Pancreas (tissue), 10 donors: ENCODE results near the gene ARHGEF7. TPM values are rescaled to one million over a fixed set of nuclear protein-coding genes. Genes with fewer than 3 reads are reported as not detected.
A peak's percentile ranks its signal among the peaks of the same experiment; 100 is the strongest.

Experiments used
- ATAC-seq, 4 donors: fragments of 200-7000 bp; cut with Tn5 transposase; one replicate each; pipeline versions ENCODE4 v1.8.0 to v1.9.1; 2020; ENCODE audit warnings: mild to moderate bottlenecking in 4 of 4, moderate library complexity in 4 of 4
- DNase-seq, 6 donors: peaks; one replicate each; pipeline ENCODE4 v3.0.0-alpha.2; 2020
- FAIRE-seq: peaks from 2 replicates; lab custom pipeline; 2012; peaks lifted over from hg19 to GRCh38; lab: Jason Lieb, UNC
- H3K27ac ChIP-seq, 4 donors: fragments of 200-600 bp; sonication (generic); 1 replicate in 3 of 4; 2 replicates in 1 of 4; pipeline versions ENCODE4 v1.5.0 to v1.8.0; 2020
- H3K27me3 ChIP-seq, 4 donors: fragments of 200-600 bp; one replicate each; pipeline ENCODE4 v1.8.0; 2021
- H3K36me3 ChIP-seq, 3 donors: fragments of 200-600 bp; sonication (generic) in 1 of 3; one replicate each; pipeline versions ENCODE4 v1.5.0 to v1.8.0; 2020 to 2021
- H3K4me1 ChIP-seq, 3 donors: fragments of 200-600 bp; one replicate each; pipeline ENCODE4 v1.8.0; 2021
- H3K4me3 ChIP-seq, 4 donors: fragments of 200-600 bp; sonication (generic) in 2 of 4; one replicate each; pipeline versions ENCODE4 v1.5.0 to v1.8.0; 2020 to 2021
- H3K9me3 ChIP-seq, 4 donors: fragments of 200-600 bp; one replicate each; pipeline ENCODE4 v1.8.0; 2021
- WGBS, 2 donors: extraction: QIAGEN DNeasy Blood & Tissue Kit; methylation state at CpG; one replicate each; pipeline ENCODE4 v1.1.7; 2013; 5-methylcytosine and 5-hydroxymethylcytosine counted together
- intact Hi-C, 3 donors: fragments of 100-400 bp; cut with DNase I; formaldehyde crosslinking; loops; one replicate each; pipeline versions ENCODE4 v1.11.1 to v1.14.2; 2022
- polyA plus RNA-seq, 2 donors: library from polyadenylated mRNA; stranded (reverse); fragments of 200-250 nt; gene quantifications; one replicate each; pipeline ENCODE4 v1.2.3, GENCODE V29; 2013
- total RNA-seq, 6 donors: library from RNA; stranded (reverse); fragmentation: NEBNext Ultra II Directional in 4 of 6; extraction: Animal tissue kit (Norgen Biotek cat#: 25700) in 4 of 6; gene quantifications; one replicate each; pipeline versions ENCODE4 v1.2.1 to v1.2.4, GENCODE V29; 2021 to 2023
- TF ChIP-seq, protein P1 (sequence below), 4 donors: fragments of 200-600 bp; sonication (generic) in 3 of 4; IDR thresholded peaks; one replicate each; pipeline versions ENCODE4 v1.5.0 to v1.8.0; 2021; ENCODE audit warnings: antibody characterized with exemption in 4 of 4
- donor health status: healthy with polysubstance abuse.
- donor health status: DM: no; HTN: no; CAD: no; lungs with moderate emphysema.
- donor health status: DM: no; HTN: no; CAD: no.
- donor health status: control.
- donor health status: control.
- donor health status: Bipolar disorder and iron deficiency.
- donor health status: DM: yes; HTN: yes; CAD: no.
- donor health status: DM: no; HTN: no; CAD: no.
- donor health status: DM: no; HTN: no; CAD: no.
- donor health status: DM: yes; HTN: yes; CAD: no.

The ARHGEF7 gene
- total and polyA plus RNA-seq, 8 donors: 13.4 to 37.7 (median 22.2) TPM

DNA sequence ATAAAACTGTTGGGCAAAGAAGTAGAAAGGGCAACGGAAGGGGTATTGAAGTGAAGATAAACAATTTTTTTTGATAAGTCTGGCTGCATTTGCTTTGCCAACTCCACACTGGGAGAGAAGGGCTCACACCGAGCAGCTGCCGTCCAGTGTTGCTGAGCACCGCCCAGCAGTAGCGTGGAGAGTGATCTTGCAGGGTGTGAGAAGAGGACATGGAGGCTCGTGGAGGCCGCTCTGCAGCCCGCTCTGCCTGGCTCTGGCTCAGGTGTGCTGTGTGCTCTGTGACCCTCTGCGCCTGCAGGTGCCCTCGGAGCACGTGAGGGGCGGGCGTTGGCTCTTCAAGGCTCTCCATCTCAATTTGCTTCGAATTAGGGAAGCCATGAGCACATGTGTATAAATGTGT lies 169.5 kb downstream of the ARHGEF7 start:
- FAIRE-seq: no peak
- ATAC-seq: peak in 2 of 4 donors; percentile 23 to 52
- Histone ChIP-seq H3K27ac (no peak overlapping the region), H3K27me3 (no peaks in the 10 kb centered on the region), H3K4me1 (peaks cover 0 to 12% (median 11%) of the 10 kb centered on the region in 3 donors), H3K4me3 (no peak overlapping the region), H3K9me3 (no peaks in the 10 kb centered on the region), H3K36me3 (peaks cover 0 to 32% (median 5%) of the 10 kb centered on the region in 3 donors)
- TF ChIP-seq, protein P1, sequence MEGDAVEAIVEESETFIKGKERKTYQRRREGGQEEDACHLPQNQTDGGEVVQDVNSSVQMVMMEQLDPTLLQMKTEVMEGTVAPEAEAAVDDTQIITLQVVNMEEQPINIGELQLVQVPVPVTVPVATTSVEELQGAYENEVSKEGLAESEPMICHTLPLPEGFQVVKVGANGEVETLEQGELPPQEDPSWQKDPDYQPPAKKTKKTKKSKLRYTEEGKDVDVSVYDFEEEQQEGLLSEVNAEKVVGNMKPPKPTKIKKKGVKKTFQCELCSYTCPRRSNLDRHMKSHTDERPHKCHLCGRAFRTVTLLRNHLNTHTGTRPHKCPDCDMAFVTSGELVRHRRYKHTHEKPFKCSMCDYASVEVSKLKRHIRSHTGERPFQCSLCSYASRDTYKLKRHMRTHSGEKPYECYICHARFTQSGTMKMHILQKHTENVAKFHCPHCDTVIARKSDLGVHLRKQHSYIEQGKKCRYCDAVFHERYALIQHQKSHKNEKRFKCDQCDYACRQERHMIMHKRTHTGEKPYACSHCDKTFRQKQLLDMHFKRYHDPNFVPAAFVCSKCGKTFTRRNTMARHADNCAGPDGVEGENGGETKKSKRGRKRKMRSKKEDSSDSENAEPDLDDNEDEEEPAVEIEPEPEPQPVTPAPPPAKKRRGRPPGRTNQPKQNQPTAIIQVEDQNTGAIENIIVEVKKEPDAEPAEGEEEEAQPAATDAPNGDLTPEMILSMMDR (IDR thresholded peaks at IDR 0.05): no peak
- DNase-seq: no peak
- WGBS, 2 donors: 71 to 75% methylated on average over 14 of the region's 14 CpGs
- intact Hi-C loops: no loop called here

DNA sequence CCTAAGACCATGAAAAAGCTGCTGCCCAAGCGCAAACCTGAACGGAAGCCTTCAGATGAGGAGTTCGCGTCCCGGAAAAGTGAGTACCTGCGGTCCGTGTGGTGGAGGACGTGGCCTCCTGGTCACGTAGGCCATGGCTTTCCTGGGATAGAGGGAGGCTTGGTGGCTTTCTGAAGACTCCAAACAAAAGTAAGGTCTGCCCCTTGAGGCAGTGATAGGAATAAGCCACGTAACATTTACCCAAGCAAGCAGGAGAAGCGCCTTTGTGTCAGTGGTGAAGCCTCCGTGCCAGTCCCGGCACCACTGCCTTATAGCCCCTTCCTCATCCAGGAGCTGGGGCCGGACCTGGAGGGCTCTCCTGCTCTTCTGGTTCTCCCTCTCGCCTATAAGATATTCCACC lies 171.1 kb downstream of the ARHGEF7 start:
- intact Hi-C loops: no loop called here
- no peak overlapping the region for H3K4me3 ChIP-seq
- H3K4me1 ChIP-seq: peaks cover 0 to 12% (median 11%) of the 10 kb centered on the region in 3 donors
- no peaks in the 10 kb centered on the region for H3K27me3 ChIP-seq
- ATAC-seq: no peak
- WGBS, 2 donors: 89 to 93% methylated on average over 15 of the region's 15 CpGs
- peaks cover 0 to 37% (median 5%) of the 10 kb centered on the region in 3 donors for H3K36me3 ChIP-seq
- H3K27ac ChIP-seq: no peak overlapping the region
- TF ChIP-seq, protein P1 (IDR thresholded peaks at IDR 0.05): no peak
- H3K9me3 ChIP-seq: no peaks in the 10 kb centered on the region
- DNase-seq: no peak
- no peak for FAIRE-seq

DNA sequence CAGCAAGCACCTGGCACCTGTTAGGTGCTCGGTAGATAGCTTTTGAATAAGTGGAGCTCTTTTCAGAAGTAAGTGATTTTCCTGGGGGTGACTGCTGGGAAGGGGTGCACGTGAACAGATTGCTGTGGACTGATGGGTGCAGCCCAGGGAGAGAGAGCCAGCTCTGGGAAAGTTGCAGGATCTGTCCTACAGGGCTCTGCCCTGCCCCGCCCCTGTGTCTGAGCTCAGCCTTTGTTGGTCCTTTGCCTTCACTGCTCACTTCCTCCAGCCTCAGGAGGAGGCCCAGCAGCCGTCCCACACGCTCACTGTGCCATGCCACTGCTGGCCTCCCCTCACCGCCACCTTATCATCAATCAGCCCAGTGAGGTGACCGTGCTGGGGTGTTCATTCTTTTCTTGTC lies 171.6 kb downstream of the ARHGEF7 start:
- WGBS, 2 donors: 95% methylated on average over 7 of the region's 7 CpGs
- H3K36me3 ChIP-seq: peaks cover 0 to 38% (median 5%) of the 10 kb centered on the region in 3 donors
- no peaks in the 10 kb centered on the region for H3K9me3 ChIP-seq
- no peaks in the 10 kb centered on the region for H3K27me3 ChIP-seq
- TF ChIP-seq, protein P1 (IDR thresholded peaks at IDR 0.05): no peak
- FAIRE-seq (no peak), ATAC-seq (no peak), DNase-seq (no peak)
- H3K4me3 ChIP-seq: no peak overlapping the region
- H3K27ac ChIP-seq: no peak overlapping the region
- intact Hi-C loops: no loop called here
- H3K4me1 ChIP-seq: peaks cover 0 to 12% (median 11%) of the 10 kb centered on the region in 3 donors

DNA sequence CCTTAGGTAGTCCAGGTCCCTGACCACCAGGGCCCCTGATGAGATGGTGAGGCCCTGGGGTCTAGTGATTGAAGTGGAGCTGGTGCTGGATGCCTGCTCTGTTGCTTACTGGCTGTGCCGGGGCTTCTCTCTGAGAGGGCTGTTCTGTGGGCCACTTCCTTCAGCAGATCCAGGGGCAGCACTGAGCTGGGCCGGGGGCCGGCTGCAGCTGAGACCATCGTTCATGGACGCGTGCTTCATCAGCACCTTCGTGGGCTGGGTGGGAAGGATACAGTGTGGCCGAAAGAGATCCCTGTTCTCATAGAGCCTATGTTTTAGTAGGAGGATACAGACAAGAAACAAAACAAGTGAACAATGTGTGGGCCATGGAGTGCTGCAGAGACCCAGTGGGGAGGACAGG lies 172.1 kb downstream of the ARHGEF7 start:
- Histone ChIP-seq H3K36me3 (peaks cover 0 to 43% (median 5%) of the 10 kb centered on the region in 3 donors), H3K4me3 (no peak overlapping the region), H3K27ac (no peak overlapping the region), H3K9me3 (no peaks in the 10 kb centered on the region), H3K4me1 (peaks cover 0 to 8% (median 7%) of the 10 kb centered on the region in 3 donors), H3K27me3 (no peaks in the 10 kb centered on the region)
- DNase-seq: no peak
- 96 to 97% methylated on average over 8 of the region's 8 CpGs for WGBS, 2 donors
- ATAC-seq: no peak
- intact Hi-C loops: no loop called here
- FAIRE-seq: no peak
- TF ChIP-seq, protein P1 (IDR thresholded peaks at IDR 0.05): no peak

DNA sequence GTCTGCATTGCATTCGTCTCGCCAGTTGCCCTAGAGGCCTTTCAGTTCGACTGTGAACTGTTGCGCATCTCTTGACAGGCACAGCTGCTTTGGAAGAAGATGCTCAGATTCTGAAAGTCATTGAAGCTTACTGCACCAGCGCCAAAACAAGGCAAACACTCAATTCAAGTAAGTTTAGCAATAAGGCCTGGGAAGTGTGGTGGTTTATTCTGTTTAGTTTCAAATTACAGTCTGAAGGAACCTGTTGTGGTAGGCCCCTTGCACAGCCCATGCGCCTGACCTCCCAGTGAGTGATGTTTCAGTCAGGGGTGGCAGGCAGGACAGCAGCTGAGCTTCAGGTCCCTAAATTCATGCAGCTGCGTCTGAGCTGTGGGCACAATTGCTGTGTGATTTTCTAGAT lies 173.2 kb downstream of the ARHGEF7 start:
- ATAC-seq: no peak
- H3K27me3 ChIP-seq: no peaks in the 10 kb centered on the region
- DNase-seq: no peak
- no peak overlapping the region for H3K4me3 ChIP-seq
- H3K9me3 ChIP-seq: no peaks in the 10 kb centered on the region
- WGBS, 2 donors: 95% methylated on average over 7 of the region's 7 CpGs
- peaks cover 0 to 4% (median 0%) of the 10 kb centered on the region in 3 donors for H3K4me1 ChIP-seq
- intact Hi-C loops: no loop called here
- H3K36me3 ChIP-seq: peaks cover 0 to 54% (median 5%) of the 10 kb centered on the region in 3 donors
- no peak overlapping the region for H3K27ac ChIP-seq
- TF ChIP-seq, protein P1 (IDR thresholded peaks at IDR 0.05): no peak
- FAIRE-seq: no peak
